A673 (cell line): Measurements from ENCODE around the gene LGR4. TPM values are rescaled to one million over a fixed set of nuclear protein-coding genes. Genes with fewer than 3 reads are reported as not detected.

Experiments used
- BruUV-seq: library from RNA; stranded (reverse); fragments of 400-500 nt; replicated peaks from 2 replicates; lab custom pipeline; 2021; lab: Mats Ljungman, UMichigan
- CTCF ChIA-PET: fragments of 300-600 bp; sonication (Branson Sonifier 250); formaldehyde crosslinking; loops from one replicate; lab custom pipeline; 2022; ENCODE audit warnings: antibody characterized with exemption; lab: Charles Lee
- POLR2A ChIA-PET: fragments of 300-600 bp; sonication (Branson Sonifier 250); formaldehyde crosslinking; loops from one replicate; lab custom pipeline; 2022; ENCODE audit warnings: antibody characterized with exemption; ENCODE audit not compliant: low non-redundant PET; lab: Charles Lee
- DNase-seq: peaks from one replicate; pipeline ENCODE4 v3.0.0-alpha.2; 2015; ENCODE audit warnings: low spot score
- H3K27ac ChIP-seq: fragments of 200-600 bp; sonication (generic); 2 replicates; pipeline ENCODE4 v1.5.1; 2016; ENCODE audit warnings: mixed run types, low read depth, mild to moderate bottlenecking, mixed read lengths, antibody characterized with exemption, low read length; ENCODE audit not compliant: poor library complexity, severe bottlenecking
- H3K27me3 ChIP-seq: fragments of 200-600 bp; sonication (generic); replicated peaks from 2 replicates; pipeline ENCODE4 v1.6.1; 2017; ENCODE audit warnings: mixed run types, low read depth, mild to moderate bottlenecking, mixed read lengths, antibody characterized with exemption, low read length; ENCODE audit not compliant: insufficient read depth, poor library complexity
- H3K36me3 ChIP-seq: fragments of 200-600 bp; sonication (generic); 2 replicates; pipeline ENCODE4 v1.6.1; 2016; ENCODE audit warnings: mixed run types, mild to moderate bottlenecking, mixed read lengths, antibody characterized with exemption, low read length; ENCODE audit not compliant: insufficient read depth, poor library complexity, severe bottlenecking
- H3K4me1 ChIP-seq: fragments of 200-600 bp; sonication (generic); 2 replicates; pipeline ENCODE4 v1.6.1; 2017; ENCODE audit warnings: mixed run types, mild to moderate bottlenecking, mixed read lengths, antibody characterized with exemption, low read length; ENCODE audit not compliant: insufficient read depth, poor library complexity, severe bottlenecking
- H3K4me3 ChIP-seq: fragments of 200-600 bp; sonication (generic); 2 replicates; pipeline ENCODE4 v1.5.1; 2016; ENCODE audit warnings: low read depth, mixed run types, mild to moderate bottlenecking, mixed read lengths, low read length; ENCODE audit not compliant: poor library complexity, severe bottlenecking
- H3K9me3 ChIP-seq: fragments of 200-600 bp; sonication (generic); 2 replicates; pipeline ENCODE4 v1.6.1; 2016; ENCODE audit warnings: mixed run types, low read depth, mild to moderate bottlenecking, mixed read lengths, antibody characterized with exemption, low read length; ENCODE audit not compliant: poor library complexity, severe bottlenecking
- EZH2 ChIP-seq: fragments of 200-600 bp; sonication (generic); IDR thresholded peaks from 2 replicates; pipeline ENCODE4 v1.6.1; 2017; ENCODE audit warnings: borderline replicate concordance, low read depth, mild to moderate bottlenecking, mixed read lengths, antibody characterized with exemption, low read length; ENCODE audit not compliant: poor library complexity, severe bottlenecking
- intact Hi-C: fragments of 100-400 bp; cut with micrococcal nuclease; formaldehyde crosslinking; loops from one replicate; pipeline ENCODE4 v1.10.0; 2022; ENCODE audit not compliant: unreplicated experiment
- total RNA-seq: library from RNA; stranded (reverse); gene quantifications from 2 replicates; pipeline ENCODE4 v1.2.3, GENCODE V29; 2021
- TF ChIP-seq, protein P1 (sequence below): fragments of 300-800, 200-600 bp; sonication (generic); conservative IDR thresholded peaks from 2 replicates; pipeline ENCODE4 v1.5.1; 2017; ENCODE audit warnings: low read depth, mild to moderate bottlenecking, antibody characterized with exemption, low read length, moderate library complexity, mixed read lengths

LGR4 gene
- total RNA-seq, 1 experiment from 2014 or later: 24.7 TPM

DNA sequence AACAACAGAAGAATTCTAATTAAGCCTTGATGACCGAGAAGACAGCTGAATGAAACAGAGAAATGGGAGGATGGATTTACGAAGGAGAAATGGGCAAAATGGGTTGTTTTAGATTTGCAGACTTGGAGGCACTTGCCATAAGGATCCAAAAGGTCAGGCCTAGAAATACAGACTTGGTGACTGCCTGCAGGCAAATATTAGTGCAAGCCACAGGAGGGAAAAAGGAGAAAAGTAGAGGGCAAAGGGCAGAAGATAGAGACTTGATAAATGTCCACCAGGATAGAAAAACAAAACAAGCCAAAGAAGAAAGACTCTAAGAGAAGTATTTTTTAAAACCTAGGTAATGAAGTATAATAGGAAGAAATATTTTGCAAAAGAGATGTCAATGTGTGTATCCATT is 122.7 kb downstream of the LGR4 start:
- POLR2A ChIA-PET: no interaction called here
- CTCF ChIA-PET: no interaction called here
- TF ChIP-seq, protein P1, sequence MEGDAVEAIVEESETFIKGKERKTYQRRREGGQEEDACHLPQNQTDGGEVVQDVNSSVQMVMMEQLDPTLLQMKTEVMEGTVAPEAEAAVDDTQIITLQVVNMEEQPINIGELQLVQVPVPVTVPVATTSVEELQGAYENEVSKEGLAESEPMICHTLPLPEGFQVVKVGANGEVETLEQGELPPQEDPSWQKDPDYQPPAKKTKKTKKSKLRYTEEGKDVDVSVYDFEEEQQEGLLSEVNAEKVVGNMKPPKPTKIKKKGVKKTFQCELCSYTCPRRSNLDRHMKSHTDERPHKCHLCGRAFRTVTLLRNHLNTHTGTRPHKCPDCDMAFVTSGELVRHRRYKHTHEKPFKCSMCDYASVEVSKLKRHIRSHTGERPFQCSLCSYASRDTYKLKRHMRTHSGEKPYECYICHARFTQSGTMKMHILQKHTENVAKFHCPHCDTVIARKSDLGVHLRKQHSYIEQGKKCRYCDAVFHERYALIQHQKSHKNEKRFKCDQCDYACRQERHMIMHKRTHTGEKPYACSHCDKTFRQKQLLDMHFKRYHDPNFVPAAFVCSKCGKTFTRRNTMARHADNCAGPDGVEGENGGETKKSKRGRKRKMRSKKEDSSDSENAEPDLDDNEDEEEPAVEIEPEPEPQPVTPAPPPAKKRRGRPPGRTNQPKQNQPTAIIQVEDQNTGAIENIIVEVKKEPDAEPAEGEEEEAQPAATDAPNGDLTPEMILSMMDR: no peak
- no peak for TF ChIP-seq EZH2
- Histone ChIP-seq H3K9me3 (no peaks in the 10 kb centered on the region), H3K27ac (no peak overlapping the region), H3K36me3 (no peaks in the 10 kb centered on the region), H3K27me3 (no peaks in the 10 kb centered on the region), H3K4me1 (peaks cover 48% of the 10 kb centered on the region), H3K4me3 (no peak overlapping the region)
- intact Hi-C loops: no loop called here
- DNase-seq: no peak
- BruUV-seq: no TSS peak

DNA sequence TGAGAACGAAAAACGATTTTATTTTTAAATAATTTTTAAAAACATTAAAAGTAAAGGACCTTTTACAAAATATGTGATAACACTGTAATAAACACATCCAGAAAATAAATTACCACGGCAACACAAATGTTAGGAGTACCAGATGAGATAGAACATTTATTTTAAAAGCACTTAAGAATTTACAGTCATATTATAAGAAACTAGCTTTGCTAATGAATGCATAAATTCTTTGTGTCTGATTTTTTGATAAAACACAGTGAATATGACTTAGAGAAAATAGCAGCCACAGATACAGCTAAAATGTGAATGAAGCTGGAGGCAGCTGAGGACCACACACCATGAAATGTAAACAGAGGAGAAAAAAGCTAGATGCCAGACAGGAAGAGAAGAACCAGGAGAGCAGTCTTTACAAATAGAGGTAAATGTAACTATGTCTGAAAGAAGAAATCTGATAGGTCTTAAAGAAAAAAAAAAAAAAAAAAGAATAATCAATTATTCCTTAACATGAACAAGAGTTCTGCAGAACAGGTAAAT is 124.2 kb downstream of the LGR4 start:
- POLR2A ChIA-PET: no interaction called here
- no peak overlapping the region for H3K4me3 ChIP-seq
- no peak for DNase-seq
- no peaks in the 10 kb centered on the region for H3K36me3 ChIP-seq
- TF ChIP-seq EZH2: no peak
- TF ChIP-seq, protein P1: no peak
- intact Hi-C loops: no loop called here
- H3K4me1 ChIP-seq: peaks cover 45% of the 10 kb centered on the region
- no peaks in the 10 kb centered on the region for H3K9me3 ChIP-seq
- no peak overlapping the region for H3K27ac ChIP-seq
- CTCF ChIA-PET: no interaction called here
- no TSS peak for BruUV-seq
- H3K27me3 ChIP-seq: no peaks in the 10 kb centered on the region

DNA sequence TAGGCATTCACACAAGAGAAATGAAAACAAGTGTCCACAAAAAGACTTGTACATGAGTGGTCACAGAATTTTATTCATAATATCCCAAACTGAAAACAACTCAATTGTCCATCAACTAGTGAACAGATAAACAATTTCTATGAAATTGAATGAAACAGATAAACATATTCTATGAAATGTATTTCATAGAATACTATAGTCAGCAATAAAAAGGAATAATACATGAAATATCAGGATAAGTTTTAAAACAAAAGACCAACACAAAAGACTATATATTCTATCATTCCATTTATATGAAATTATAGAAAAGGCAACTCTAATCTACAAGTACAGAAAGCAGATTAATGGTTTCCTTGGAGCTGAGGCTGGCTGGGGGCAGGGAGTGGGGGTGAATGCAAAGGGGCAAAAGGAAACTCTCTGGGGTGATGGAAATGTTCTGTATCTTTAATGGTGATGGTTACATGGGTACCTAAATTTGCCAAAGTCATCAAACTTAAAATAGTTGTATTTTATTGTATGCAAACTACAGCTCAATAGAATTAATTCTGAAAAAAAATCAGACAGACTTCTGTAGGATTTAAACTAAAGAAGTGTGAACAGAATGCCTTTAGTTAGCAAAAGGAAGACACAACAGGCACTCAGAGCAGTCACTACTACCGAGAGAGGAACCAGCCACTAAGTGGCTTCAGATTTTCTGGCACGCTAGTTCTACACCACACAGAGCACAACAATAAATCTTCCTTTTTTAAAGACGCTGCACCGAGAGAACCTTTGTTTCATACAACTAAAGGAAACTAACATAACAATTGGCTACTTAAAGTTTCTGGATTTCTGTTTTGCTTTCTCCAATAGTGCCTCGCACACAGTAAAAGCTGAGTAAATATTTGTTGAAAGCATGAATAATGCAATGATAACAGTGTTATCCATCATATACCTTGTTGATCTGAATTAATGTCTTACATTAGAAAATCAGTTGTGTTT is 124.9 kb downstream of the LGR4 start:
- TF ChIP-seq EZH2: no peak
- TF ChIP-seq, protein P1: no peak
- BruUV-seq: no TSS peak
- Histone ChIP-seq H3K27me3 (no peaks in the 10 kb centered on the region), H3K9me3 (no peaks in the 10 kb centered on the region), H3K4me1 (peaks cover 45% of the 10 kb centered on the region), H3K36me3 (no peaks in the 10 kb centered on the region), H3K27ac (peak overlapping the region; percentile 1), H3K4me3 (no peak overlapping the region)
- peak; percentile 70 for DNase-seq
- intact Hi-C loops: no loop called here
- POLR2A ChIA-PET: no interaction called here
- CTCF ChIA-PET: no interaction called here
